HCEC 1CT (cell line): Measurements from ENCODE around the gene HS3ST4.

ENCODE experiments used
- DNase-seq: peaks from one replicate; pipeline ENCODE4 v3.0.0-alpha.2; 2017

Gene HS3ST4

GRCh38 chr16:25828510-25828909, 136.8 kb downstream of the HS3ST4 start:
- DNase-seq, result no peak

- DNase-seq, result no peak
Measured at GRCh38 chr16:25832291-25832690, 140.5 kb downstream of the HS3ST4 start.

GRCh38 chr16:25834101-25834500, 142.3 kb downstream of the HS3ST4 start:
- no peak for DNase-seq

- no peak for DNase-seq
Measured at GRCh38 chr16:25835126-25835525, 143.4 kb downstream of the HS3ST4 start.

GRCh38 chr16:25838724-25839186, 147.0 kb downstream of the HS3ST4 start:
- DNase-seq, result peak; percentile 63

- DNase-seq, result no peak
Measured at GRCh38 chr16:25841761-25842160, 150.0 kb downstream of the HS3ST4 start.

- DNase-seq, result no peak
Measured at GRCh38 chr16:25845901-25846300, 154.1 kb downstream of the HS3ST4 start.

- no peak for DNase-seq
Measured at GRCh38 chr16:25854141-25854540, 162.4 kb downstream of the HS3ST4 start.

- DNase-seq, result no peak
Measured at GRCh38 chr16:25855063-25855462, 163.3 kb downstream of the HS3ST4 start.

- no peak for DNase-seq
Measured at GRCh38 chr16:25855818-25856217, 164.1 kb downstream of the HS3ST4 start.

GRCh38 chr16:25859645-25860044, 167.9 kb downstream of the HS3ST4 start:
- no peak for DNase-seq

- no peak for DNase-seq
Measured at GRCh38 chr16:25867041-25867440, 175.3 kb downstream of the HS3ST4 start.

- no peak for DNase-seq
Measured at GRCh38 chr16:25868106-25868505, 176.3 kb downstream of the HS3ST4 start.

- DNase-seq, result no peak
Measured at GRCh38 chr16:25868706-25869370, 177.1 kb downstream of the HS3ST4 start.

- DNase-seq, result no peak
Measured at GRCh38 chr16:25872369-25873070, 180.8 kb downstream of the HS3ST4 start.

- DNase-seq, result no peak
Measured at GRCh38 chr16:25874196-25874595, 182.4 kb downstream of the HS3ST4 start.

- DNase-seq, result no peak
Measured at GRCh38 chr16:25875956-25876598, 184.3 kb downstream of the HS3ST4 start.

GRCh38 chr16:25877103-25877502, 185.3 kb downstream of the HS3ST4 start:
- no peak for DNase-seq

- DNase-seq, result no peak
Measured at GRCh38 chr16:25886598-25886997, 194.8 kb downstream of the HS3ST4 start.

GRCh38 chr16:25888868-25889267, 197.1 kb downstream of the HS3ST4 start:
- DNase-seq, result no peak

GRCh38 chr16:25893332-25893731, 201.6 kb downstream of the HS3ST4 start:
- no peak for DNase-seq

GRCh38 chr16:25894093-25894492, 202.3 kb downstream of the HS3ST4 start:
- DNase-seq, result no peak

- DNase-seq, result no peak
Measured at GRCh38 chr16:25895380-25895779, 203.6 kb downstream of the HS3ST4 start.

- no peak for DNase-seq
Measured at GRCh38 chr16:25896411-25896810, 204.7 kb downstream of the HS3ST4 start.
